H1 (cell line): ENCODE measurements around the gene ARHGAP6. TPM values are rescaled to one million over a fixed set of nuclear protein-coding genes. Genes with fewer than 3 reads are reported as not detected.

Source experiments
- CTCF ChIA-PET: fragments of 300-600 bp; sonication (Branson Sonifier 250); formaldehyde crosslinking; loops from one replicate; lab custom pipeline; 2021; ENCODE audit not compliant: partially characterized antibody; lab: Charles Lee
- POLR2A ChIA-PET: fragments of 300-600 bp; sonication (Branson Sonifier 250); formaldehyde crosslinking; loops from one replicate; lab custom pipeline; 2021; ENCODE audit warnings: inconsistent platforms; ENCODE audit not compliant: partially characterized antibody; lab: Charles Lee
- DNase-seq, 2 experiments: peaks; one replicate each; pipeline versions ENCODE4 v3.0.0 to v3.0.0-alpha.2; 2010 to 2022; ENCODE audit warnings: low spot score in 2 of 2, low read depth in 1 of 2, mixed read lengths in 1 of 2
- FAIRE-seq: peaks from 2 replicates; lab custom pipeline; 2011; peaks lifted over from hg19 to GRCh38; lab: Jason Lieb, UNC
- H2AFZ ChIP-seq: 2 replicates; pipeline ENCODE4 v1.8.1; 2012; ENCODE audit warnings: low read length, inconsistent platforms
- H2AK5ac ChIP-seq: 2 replicates; pipeline ENCODE4 v1.6.1; 2013; ENCODE audit warnings: low read depth, low read length
- H2BK120ac ChIP-seq: replicated peaks from 2 replicates; pipeline ENCODE3; 2013; ENCODE audit warnings: low read depth, low read length, inconsistent platforms
- H2BK12ac ChIP-seq: 2 replicates; pipeline ENCODE4 v1.6.1; 2013; ENCODE audit warnings: low read depth, low read length
- H2BK15ac ChIP-seq: 2 replicates; pipeline ENCODE4 v1.6.1; 2013; ENCODE audit warnings: low read length
- H2BK20ac ChIP-seq: 2 replicates; pipeline ENCODE4 v1.6.1; 2013; ENCODE audit warnings: low read length
- H2BK5ac ChIP-seq: 2 replicates; pipeline ENCODE4 v1.6.1; 2013; ENCODE audit warnings: low read depth, low read length
- H3K14ac ChIP-seq: 2 replicates; pipeline ENCODE4 v1.6.1; 2013; ENCODE audit warnings: inconsistent platforms; ENCODE audit not compliant: insufficient read length
- H3K18ac ChIP-seq: 2 replicates; pipeline ENCODE4 v1.6.1; 2013; ENCODE audit warnings: low read length; ENCODE audit errors: extremely low read depth
- H3K23ac ChIP-seq: 2 replicates; pipeline ENCODE4 v1.6.1; 2013; ENCODE audit warnings: inconsistent platforms; ENCODE audit not compliant: insufficient read length
- H3K23me2 ChIP-seq: 2 replicates; pipeline ENCODE4 v1.6.1; 2013; ENCODE audit warnings: low read depth, low read length
- H3K27ac ChIP-seq: 2 replicates; pipeline ENCODE4 v1.6.1; 2011; ENCODE audit warnings: low read depth, low read length, inconsistent platforms
- H3K27me3 ChIP-seq, 4 experiments: replicated peaks in 1 of 4; 1 replicate in 1 of 4; 2 replicates in 3 of 4; pipeline versions ENCODE4 v1.6.1 to v1.8.1; 2011 to 2013; ENCODE audit warnings: low read length in 3 of 4, mild to moderate bottlenecking in 3 of 4, inconsistent platforms in 2 of 4, mixed read lengths in 2 of 4, moderate library complexity in 1 of 4; ENCODE audit not compliant: control insufficient read depth in 3 of 4, insufficient read depth in 3 of 4; ENCODE audit errors: extremely low read depth in 1 of 4
- H3K36me3 ChIP-seq, 4 experiments: 2 replicates each; pipeline versions ENCODE4 v1.6.1 to v1.8.1; 2011 to 2013; ENCODE audit warnings: mild to moderate bottlenecking in 4 of 4, low read length in 3 of 4, moderate library complexity in 2 of 4, control low read depth in 1 of 4, inconsistent platforms in 1 of 4; ENCODE audit not compliant: insufficient read depth in 4 of 4, control insufficient read depth in 2 of 4
- H3K4ac ChIP-seq: replicated peaks from 2 replicates; pipeline ENCODE3; 2013; ENCODE audit warnings: low read length, low read depth, mixed read lengths, inconsistent platforms; ENCODE audit not compliant: insufficient read length
- H3K4me1 ChIP-seq, 4 experiments: replicated peaks in 1 of 4; 1 replicate in 1 of 4; 2 replicates in 3 of 4; pipeline versions ENCODE4 v1.6.1 to v1.8.1; 2011 to 2013; ENCODE audit warnings: low read length in 3 of 4, inconsistent platforms in 2 of 4, mixed read lengths in 1 of 4; ENCODE audit not compliant: insufficient read depth in 4 of 4, control insufficient read depth in 3 of 4
- H3K4me2 ChIP-seq, 2 experiments: 2 replicates each; pipeline versions ENCODE4 v1.6.1 to v1.8.1; 2011 to 2013; ENCODE audit warnings: low read depth in 2 of 2, low read length in 2 of 2, control low read depth in 1 of 2, inconsistent platforms in 1 of 2, mild to moderate bottlenecking in 1 of 2; ENCODE audit not compliant: insufficient read depth in 1 of 2
- H3K4me3 ChIP-seq, 4 experiments: fragments of 200-600, 300-600 bp in 1 of 4; sonication (generic), shearing (Covaris generic), sonication (Bioruptor Twin) in 1 of 4; 2 replicates each; pipeline versions ENCODE4 v1.5.1 to v1.8.1; 2011 to 2016; ENCODE audit warnings: low read length in 4 of 4, low read depth in 3 of 4, control low read depth in 2 of 4, inconsistent platforms in 2 of 4, mild to moderate bottlenecking in 2 of 4, mixed read lengths in 1 of 4, moderate library complexity in 1 of 4; ENCODE audit not compliant: insufficient read depth in 2 of 4; ENCODE audit errors: extremely low read depth in 1 of 4
- H3K56ac ChIP-seq: replicated peaks from 2 replicates; pipeline ENCODE3; 2013; ENCODE audit warnings: low read depth, mild to moderate bottlenecking, mixed read lengths, low read length, inconsistent platforms; ENCODE audit not compliant: insufficient read length
- H3K79me1 ChIP-seq: 2 replicates; pipeline ENCODE4 v1.6.1; 2013; ENCODE audit warnings: low read depth, low read length, control low read depth
- H3K79me2 ChIP-seq, 2 experiments: 2 replicates each; pipeline versions ENCODE4 v1.6.1 to v1.8.1; 2012 to 2013; ENCODE audit warnings: low read length in 2 of 2, mild to moderate bottlenecking in 2 of 2, inconsistent platforms in 1 of 2; ENCODE audit not compliant: insufficient read depth in 2 of 2, control insufficient read depth in 1 of 2
- H3K9ac ChIP-seq, 4 experiments: replicated peaks in 1 of 4; 1 replicate in 1 of 4; 2 replicates in 3 of 4; pipeline versions ENCODE4 v1.6.1 to v1.8.1; 2011 to 2013; ENCODE audit warnings: low read depth in 3 of 4, low read length in 3 of 4, control low read depth in 2 of 4, mild to moderate bottlenecking in 2 of 4, moderate library complexity in 2 of 4, inconsistent platforms in 1 of 4; ENCODE audit errors: extremely low read depth in 1 of 4
- H3K9me3 ChIP-seq, 2 experiments: 2 replicates each; pipeline versions ENCODE4 v1.6.1 to v1.8.1; 2012 to 2013; ENCODE audit warnings: mild to moderate bottlenecking in 2 of 2, moderate library complexity in 2 of 2, control low read depth in 1 of 2, inconsistent platforms in 1 of 2, low read depth in 1 of 2, low read length in 1 of 2, mixed read lengths in 1 of 2; ENCODE audit not compliant: insufficient read depth in 2 of 2
- H4K20me1 ChIP-seq, 2 experiments: replicated peaks in 1 of 2; 2 replicates each; pipeline versions ENCODE3 to v1.8.1; 2011 to 2013; ENCODE audit warnings: inconsistent platforms in 2 of 2, low read length in 2 of 2, mild to moderate bottlenecking in 1 of 2; ENCODE audit not compliant: insufficient read depth in 2 of 2, control insufficient read depth in 1 of 2
- H4K5ac ChIP-seq: 2 replicates; pipeline ENCODE4 v1.6.1; 2013; ENCODE audit warnings: low read length, low read depth, mixed read lengths, inconsistent platforms; ENCODE audit not compliant: insufficient read length
- H4K8ac ChIP-seq: 2 replicates; pipeline ENCODE4 v1.8.0; 2013; ENCODE audit warnings: mild to moderate bottlenecking, moderate library complexity, low read length, inconsistent platforms; ENCODE audit not compliant: insufficient read depth; ENCODE audit errors: extremely low read depth
- H4K91ac ChIP-seq: replicated peaks from 2 replicates; pipeline ENCODE3; 2013; ENCODE audit warnings: low read length, mixed read lengths, inconsistent platforms; ENCODE audit not compliant: insufficient read length
- BACH1 ChIP-seq: IDR thresholded peaks from 2 replicates; pipeline ENCODE4 v1.6.1; 2012; ENCODE audit warnings: low read length, improper control_type of control experiment
- CTCF ChIP-seq, 3 experiments: IDR thresholded peaks; 1 replicate in 2 of 3; 2 replicates in 1 of 3; pipeline versions ENCODE4 v1.5.1 to v1.6.1; 2011; ENCODE audit warnings: low read length in 3 of 3, mild to moderate bottlenecking in 3 of 3, inconsistent platforms in 2 of 3, low read depth in 1 of 3, moderate library complexity in 1 of 3; ENCODE audit not compliant: insufficient read depth in 1 of 3; ENCODE audit errors: control extremely low read depth in 1 of 3
- GTF2F1 ChIP-seq: IDR thresholded peaks from 2 replicates; pipeline ENCODE4 v1.6.1; 2012; ENCODE audit warnings: low read depth, low read length, improper control_type of control experiment, borderline replicate concordance
- KDM1A ChIP-seq: fragments of 200-600, 300-600 bp; sonication (generic); IDR thresholded peaks from 2 replicates; pipeline ENCODE4 v1.7.1; 2016; ENCODE audit warnings: mild to moderate bottlenecking, low read length, borderline replicate concordance
- MAFK ChIP-seq: IDR thresholded peaks from 2 replicates; pipeline ENCODE4 v1.6.1; 2012; ENCODE audit warnings: low read depth, mild to moderate bottlenecking, improper control_type of control experiment, low read length
- NANOG ChIP-seq: IDR thresholded peaks from 2 replicates; pipeline ENCODE4 v1.6.1; 2011; ENCODE audit warnings: low read length, low read depth, mild to moderate bottlenecking, inconsistent platforms; ENCODE audit not compliant: insufficient read depth, poor library complexity, severe bottlenecking
- POLR2AphosphoS5 ChIP-seq: IDR thresholded peaks from 2 replicates; pipeline ENCODE4 v1.6.1; 2011; ENCODE audit warnings: low read depth, low read length
- SIX5 ChIP-seq: IDR thresholded peaks from 2 replicates; pipeline ENCODE4 v1.6.1; 2011; ENCODE audit warnings: mild to moderate bottlenecking, low read depth, low read length
- SP4 ChIP-seq: IDR thresholded peaks from 2 replicates; pipeline ENCODE4 v1.6.1; 2012; ENCODE audit warnings: low read length, inconsistent platforms
- WGBS, 2 experiments: shearing (Covaris generic) in 1 of 2; methylation state at CpG; one replicate each; pipeline versions ENCODE4 v1.1.6 to v1.1.7; 2013 to 2015; ENCODE audit warnings: low lambda C conversion rate in 2 of 2, mixed read lengths in 2 of 2, inconsistent platforms in 1 of 2, low coverage in 1 of 2, missing lambda C conversion rate in 1 of 2; ENCODE audit not compliant: insufficient replicate concordance in 2 of 2, insufficient coverage in 1 of 2, insufficient read length in 1 of 2; ENCODE audit errors: extremely low coverage in 1 of 2, missing lambda C conversion rate in 1 of 2; 5-methylcytosine and 5-hydroxymethylcytosine counted together
- polyA plus RNA-seq, 7 experiments: library from polyadenylated mRNA; depleted of rRNA in 3 of 7; stranded (reverse) in 5 of 7; unstranded in 2 of 7; fragments of >200 nt in 5 of 7; fragments of 200-250 nt in 2 of 7; gene quantifications; 1 replicate in 5 of 7; 2 replicates in 1 of 7; 4 replicates in 1 of 7; pipeline versions ENCODE4 v1.2.1 to v1.2.3, GENCODE V29; 2011 to 2013; ENCODE audit warnings: missing spikeins in 2 of 7, mixed read lengths in 2 of 7
- total RNA-seq: library from RNA; stranded (reverse); fragmentation: NEBNext Ultra II Directional; extraction: Animal tissue kit (Norgen Biotek cat#: 25700); gene quantifications from 2 replicates; pipeline ENCODE4 v1.2.1, GENCODE V29; 2021

The ARHGAP6 gene
- total and polyA plus RNA-seq, 2 of the 8 experiments (the other 6 are each of a cell fraction or from before 2014, with no cell fraction given): 0.35 to 0.82 TPM

GRCh38 chrX:11702965-11703631, 37.4 kb upstream of the ARHGAP6 start:
- Histone ChIP-seq H2AFZ (no peak overlapping the region), H3K9me3 (no peaks in the 10 kb centered on the region), H3K56ac (no peak overlapping the region), H3K4me2 (no peak overlapping the region), H4K20me1 (no peaks in the 10 kb centered on the region), H3K23ac (no peak overlapping the region), H3K79me1 (no peaks in the 10 kb centered on the region), H3K79me2 (no peaks in the 10 kb centered on the region)
- CTCF ChIA-PET: no interaction called here
- TF ChIP-seq GTF2F1 (no peak), BACH1 (no peak), SP4 (no peak), MAFK (no peak), KDM1A (no peak), CTCF (IDR thresholded peaks at IDR 0.05; ENCODE audit: control extremely low read depth in 1 of 3, insufficient read depth in 1 of 3, low read depth in 1 of 3, low read length in 3 of 3) (no peak), SIX5 (no peak), NANOG (no peak), POLR2AphosphoS5 (no peak)
- TF ChIP-seq, all 59 proteins: peak for 0
- Histone ChIP-seq H3K27me3 (no peaks in the 10 kb centered on the region), H2BK12ac (no peak overlapping the region), H3K9ac (no peak overlapping the region), H3K18ac (no peak overlapping the region), H3K27ac (no peak overlapping the region), H4K5ac (no peak overlapping the region), H3K4ac (no peak overlapping the region), H3K23me2 (no peaks in the 10 kb centered on the region), H2BK20ac (no peak overlapping the region), H2BK120ac (no peak overlapping the region), H3K36me3 (no peaks in the 10 kb centered on the region), H2BK5ac (no peak overlapping the region), H2AK5ac (no peak overlapping the region), H4K91ac (no peak overlapping the region), H4K8ac (no peak overlapping the region), H2BK15ac (no peak overlapping the region), H3K4me3 (no peak overlapping the region), H3K4me1 (no peaks in the 10 kb centered on the region), H3K14ac (no peak overlapping the region)
- WGBS, 2 experiments: 95% methylated on average over 6 of the region's 6 CpGs; no CpG with 5 or more reads in 1 of the 2 experiments
- FAIRE-seq (no peak), DNase-seq (no peak)
- POLR2A ChIA-PET: no interaction called here
